ENCODE measurements around the gene PROM2.
"Not testable (repeated sequence)": the region's sequence is repeated elsewhere in the genome, so short reads cannot be mapped to it uniquely, and the experiment has no call there.

The PROM2 gene, protein sequence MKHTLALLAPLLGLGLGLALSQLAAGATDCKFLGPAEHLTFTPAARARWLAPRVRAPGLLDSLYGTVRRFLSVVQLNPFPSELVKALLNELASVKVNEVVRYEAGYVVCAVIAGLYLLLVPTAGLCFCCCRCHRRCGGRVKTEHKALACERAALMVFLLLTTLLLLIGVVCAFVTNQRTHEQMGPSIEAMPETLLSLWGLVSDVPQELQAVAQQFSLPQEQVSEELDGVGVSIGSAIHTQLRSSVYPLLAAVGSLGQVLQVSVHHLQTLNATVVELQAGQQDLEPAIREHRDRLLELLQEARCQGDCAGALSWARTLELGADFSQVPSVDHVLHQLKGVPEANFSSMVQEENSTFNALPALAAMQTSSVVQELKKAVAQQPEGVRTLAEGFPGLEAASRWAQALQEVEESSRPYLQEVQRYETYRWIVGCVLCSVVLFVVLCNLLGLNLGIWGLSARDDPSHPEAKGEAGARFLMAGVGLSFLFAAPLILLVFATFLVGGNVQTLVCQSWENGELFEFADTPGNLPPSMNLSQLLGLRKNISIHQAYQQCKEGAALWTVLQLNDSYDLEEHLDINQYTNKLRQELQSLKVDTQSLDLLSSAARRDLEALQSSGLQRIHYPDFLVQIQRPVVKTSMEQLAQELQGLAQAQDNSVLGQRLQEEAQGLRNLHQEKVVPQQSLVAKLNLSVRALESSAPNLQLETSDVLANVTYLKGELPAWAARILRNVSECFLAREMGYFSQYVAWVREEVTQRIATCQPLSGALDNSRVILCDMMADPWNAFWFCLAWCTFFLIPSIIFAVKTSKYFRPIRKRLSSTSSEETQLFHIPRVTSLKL

DNA sequence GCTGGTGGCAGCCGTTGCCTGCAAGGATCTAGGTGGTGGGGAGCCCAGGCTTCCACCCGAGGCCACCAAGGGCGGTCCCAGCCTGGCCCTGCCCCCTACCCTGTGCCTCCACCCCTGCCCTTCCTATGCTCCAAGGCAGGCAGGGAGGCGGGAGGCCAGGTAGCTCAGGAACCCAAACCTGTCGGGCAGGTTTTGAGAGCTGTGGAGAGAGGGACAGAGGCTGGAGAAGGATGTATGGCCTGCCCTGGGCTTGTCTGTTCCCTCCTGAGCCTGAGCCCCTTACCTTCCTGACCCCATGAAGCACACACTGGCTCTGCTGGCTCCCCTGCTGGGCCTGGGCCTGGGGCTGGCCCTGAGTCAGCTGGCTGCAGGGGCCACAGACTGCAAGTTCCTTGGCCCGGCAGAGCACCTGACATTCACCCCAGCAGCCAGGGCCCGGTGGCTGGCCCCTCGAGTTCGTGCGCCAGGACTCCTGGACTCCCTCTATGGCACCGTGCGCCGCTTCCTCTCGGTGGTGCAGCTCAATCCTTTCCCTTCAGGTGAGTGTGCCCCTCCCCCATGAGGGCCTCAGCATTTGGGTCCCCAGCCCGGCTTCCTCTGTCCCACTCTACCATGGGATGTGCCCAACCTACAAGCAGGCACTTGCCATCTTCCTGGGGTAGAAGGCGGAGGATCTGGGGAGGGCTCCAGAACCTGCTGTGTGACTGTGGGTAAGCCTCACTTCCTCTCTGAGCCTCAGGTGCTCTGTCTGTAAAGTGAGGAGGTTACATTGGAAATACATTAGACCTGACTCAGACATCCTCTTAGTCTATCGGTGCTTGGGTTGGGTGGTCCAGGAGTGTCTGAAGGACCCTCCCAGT, at the start of gene PROM2:
Gene PROM2 (plus strand): TSS at position 159 of the 860 bp plus-strand sequence. CDS start 137 bp downstream, at position 296.
- peak; percentile 60 for DNase-seq (ENCODE audit: low spot score)

DNA sequence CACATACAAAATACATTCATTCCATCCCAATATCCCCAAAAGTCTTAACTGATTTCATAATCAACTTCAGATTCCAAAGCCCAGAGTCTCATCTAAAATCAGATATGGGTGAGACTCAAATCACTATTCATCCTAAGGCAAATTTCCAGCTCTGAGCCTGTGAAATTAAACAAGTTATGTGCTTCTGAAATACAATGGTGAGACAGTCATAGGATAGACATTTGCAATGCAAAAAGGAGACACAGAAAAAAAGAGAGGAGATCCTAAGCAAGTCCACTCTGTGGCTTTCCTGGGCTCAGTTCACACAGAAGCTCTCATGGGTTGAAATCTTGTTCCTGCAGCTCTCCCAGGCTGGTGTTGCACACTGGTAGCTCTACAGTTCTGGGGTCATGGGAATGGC, 48.6 kb upstream of the PROM2 start:
- DNase-seq (ENCODE audit: low spot score), result no peak

DNA sequence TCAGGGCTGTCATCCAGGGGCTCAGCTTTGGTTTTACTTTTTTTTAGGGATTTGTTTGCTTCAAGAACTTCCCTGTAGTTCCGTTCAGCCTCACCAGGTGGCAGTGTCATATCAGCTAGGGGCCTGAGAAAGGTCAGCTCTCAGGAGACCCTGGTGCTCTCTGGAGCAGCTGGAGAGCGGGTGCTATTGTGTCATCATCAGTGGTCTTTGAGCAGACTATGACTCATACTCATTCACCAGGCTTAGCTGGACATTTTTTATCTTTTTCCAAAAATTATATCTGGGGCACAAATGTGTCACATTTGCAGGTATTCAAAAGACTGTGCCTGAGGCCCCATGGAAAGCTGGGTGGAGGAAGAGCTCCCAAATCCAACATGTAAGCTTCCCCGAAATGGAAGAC, 42.5 kb upstream of the PROM2 start:
- peak; percentile 84 for DNase-seq (ENCODE audit: low spot score)

DNA sequence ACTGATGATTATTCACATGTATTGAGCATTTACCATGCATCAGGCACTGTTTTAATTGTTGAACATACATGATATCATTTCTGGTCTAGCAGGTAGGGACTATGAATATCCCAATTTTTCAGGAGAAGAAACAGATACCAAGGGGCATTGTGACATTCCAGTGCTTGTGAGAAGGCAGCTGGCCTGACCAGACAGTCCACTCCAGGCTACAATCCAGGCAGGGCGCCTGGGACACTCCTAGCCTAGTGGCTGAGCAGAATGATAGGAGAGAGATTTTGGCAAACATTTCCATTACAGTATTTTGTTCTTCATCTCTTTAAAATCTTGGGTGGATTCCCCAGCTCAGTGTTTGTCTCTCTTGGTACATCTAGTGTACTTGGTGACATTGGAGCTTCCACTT, 42.0 kb upstream of the PROM2 start:
- no peak for DNase-seq (ENCODE audit: low spot score)

DNA sequence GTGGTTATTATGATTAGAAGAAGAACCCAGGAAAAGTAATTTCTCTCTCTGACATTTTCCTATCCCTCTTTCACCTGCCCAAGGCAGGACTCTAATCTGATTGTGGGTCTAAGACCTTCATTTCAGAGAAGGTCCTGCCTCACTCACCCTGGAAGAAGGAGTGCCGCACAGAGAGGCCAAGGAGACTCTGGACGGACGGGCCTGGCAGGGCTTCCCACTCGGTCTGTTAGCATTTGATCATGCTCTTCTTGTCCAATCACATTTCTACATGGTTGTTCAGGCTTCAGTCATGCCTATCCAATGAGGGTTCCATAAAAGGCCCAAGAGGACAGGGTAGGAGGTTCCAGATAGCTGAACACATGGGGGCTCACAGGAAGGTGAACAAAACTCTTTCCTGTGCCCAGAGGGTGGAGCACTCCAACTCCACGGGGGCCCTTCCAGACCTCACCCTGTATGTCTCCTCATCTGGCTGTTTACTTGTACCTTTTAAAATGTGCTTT, 39.9 kb upstream of the PROM2 start:
- DNase-seq (ENCODE audit: low spot score), result peak; percentile 81

DNA sequence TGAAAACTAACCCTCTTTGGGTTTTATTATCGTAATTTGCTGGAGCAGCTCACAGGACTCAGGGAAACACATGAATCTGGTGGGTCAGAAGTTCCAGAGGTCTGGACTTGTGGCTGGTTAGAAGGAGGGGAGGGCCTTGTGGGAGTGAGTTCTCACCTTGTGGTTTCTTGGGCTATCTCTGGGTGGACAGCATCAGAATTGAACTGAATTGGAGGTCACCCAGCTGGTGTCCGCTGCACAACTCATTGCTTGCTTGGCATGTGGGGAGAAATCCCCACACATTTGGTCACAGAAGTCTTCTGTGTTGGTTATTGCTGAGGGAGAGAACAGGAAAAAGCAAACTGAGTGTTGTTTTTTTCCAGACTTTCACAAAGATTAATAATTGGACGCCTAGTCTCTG, 39.4 kb upstream of the PROM2 start:
- DNase-seq (ENCODE audit: low spot score), result peak; percentile 74

DNA sequence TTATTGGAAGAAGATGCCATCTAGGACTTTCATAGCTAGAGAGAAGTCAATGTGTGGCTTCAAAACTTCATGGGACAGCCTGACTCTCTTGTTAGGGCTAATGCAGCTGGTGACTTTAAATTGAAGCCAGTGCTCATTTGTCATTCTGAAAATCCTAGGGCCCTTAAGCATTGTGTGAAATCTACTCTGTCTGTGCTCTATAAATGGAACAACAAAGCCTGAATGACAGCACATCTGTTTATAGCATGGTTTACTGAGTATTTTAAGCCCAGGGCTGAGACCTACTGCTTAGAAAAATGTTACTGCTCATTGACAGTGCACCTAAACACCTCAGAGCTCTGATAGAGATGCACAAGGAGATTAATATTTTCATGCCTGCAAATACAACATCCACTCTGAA, 36.1 kb upstream of the PROM2 start:
- no peak for DNase-seq (ENCODE audit: low spot score)

DNA sequence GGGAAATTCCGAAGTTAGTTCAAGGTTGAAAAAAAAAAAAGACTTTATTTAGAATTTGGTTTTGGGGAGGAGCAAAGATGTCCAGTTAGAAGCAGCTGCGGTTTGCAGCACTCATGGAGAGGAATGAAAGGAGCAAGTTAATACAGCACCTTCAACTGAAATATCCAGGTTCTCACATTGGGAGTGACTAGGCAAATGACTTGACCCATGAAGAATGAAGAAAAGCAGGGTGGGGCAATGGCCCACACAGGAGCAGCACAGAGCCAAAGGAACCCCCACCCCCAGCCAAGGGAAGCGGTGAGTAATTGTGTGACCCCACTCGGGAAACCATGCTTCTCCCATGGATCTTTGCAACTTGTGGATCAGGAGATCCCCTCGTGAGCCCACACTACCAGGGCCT, 34.2 kb upstream of the PROM2 start:
- DNase-seq (ENCODE audit: low spot score), result peak; percentile 32

DNA sequence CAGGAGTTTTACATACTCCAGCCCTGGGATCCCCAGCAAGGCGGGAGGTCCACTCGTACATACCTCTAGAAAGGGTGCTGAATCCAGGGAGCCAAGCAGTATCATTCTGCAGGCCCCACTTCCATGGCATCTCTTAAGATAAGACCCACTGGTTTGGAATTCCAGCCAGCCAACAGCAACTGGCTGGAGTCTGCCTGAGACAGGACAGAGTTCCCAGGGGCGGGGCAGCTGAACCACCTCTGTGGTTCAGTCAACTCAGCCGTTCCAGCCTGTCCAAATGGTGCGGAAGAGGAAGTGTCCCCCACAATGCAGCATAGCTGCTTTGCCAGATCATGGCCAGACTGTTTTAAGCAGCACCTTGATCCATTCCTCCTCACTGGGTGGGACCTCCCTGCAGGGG, 33.7 kb upstream of the PROM2 start:
- DNase-seq (ENCODE audit: low spot score), result no peak

DNA sequence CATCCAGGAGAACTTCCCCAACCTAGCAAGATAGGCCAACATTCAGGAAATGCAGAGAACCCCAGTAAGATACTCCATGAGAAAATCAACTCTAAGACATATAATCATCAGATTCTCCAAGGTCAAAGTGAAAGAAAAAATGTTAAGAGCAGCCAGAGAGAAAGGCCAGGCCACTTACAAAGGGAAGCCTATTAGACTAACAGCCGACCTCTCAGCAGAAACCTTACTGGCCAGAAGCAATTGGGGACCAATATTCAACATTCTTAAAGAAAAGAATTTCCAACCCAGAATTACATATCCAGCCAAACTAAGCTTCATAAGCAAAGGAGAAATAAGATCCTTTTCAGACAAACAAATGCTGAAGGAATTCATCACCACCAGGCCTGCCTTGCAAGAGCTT, 32.2 kb upstream of the PROM2 start:
- not testable (repeated sequence) for DNase-seq (ENCODE audit: low spot score)

DNA sequence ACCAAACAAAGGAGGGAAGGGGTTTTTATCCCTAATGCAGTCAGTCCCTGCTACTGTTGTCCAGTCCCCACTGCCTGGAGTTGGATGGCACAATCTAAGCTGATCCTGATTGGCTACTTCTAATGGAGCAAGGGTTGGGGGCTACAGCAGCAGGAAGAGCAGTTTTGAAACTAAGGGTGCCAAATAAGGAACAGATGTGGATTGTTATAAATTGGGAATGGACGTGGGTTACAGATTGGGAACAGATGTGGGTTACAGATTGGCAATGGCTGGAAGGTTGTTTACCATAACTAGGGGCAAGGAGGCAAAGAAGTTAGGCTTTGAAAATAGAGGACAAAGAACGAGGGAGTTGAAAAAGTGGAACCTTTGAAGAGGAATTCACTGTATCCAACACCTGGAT, 16.0 kb upstream of the PROM2 start:
- no peak for DNase-seq (ENCODE audit: low spot score)

DNA sequence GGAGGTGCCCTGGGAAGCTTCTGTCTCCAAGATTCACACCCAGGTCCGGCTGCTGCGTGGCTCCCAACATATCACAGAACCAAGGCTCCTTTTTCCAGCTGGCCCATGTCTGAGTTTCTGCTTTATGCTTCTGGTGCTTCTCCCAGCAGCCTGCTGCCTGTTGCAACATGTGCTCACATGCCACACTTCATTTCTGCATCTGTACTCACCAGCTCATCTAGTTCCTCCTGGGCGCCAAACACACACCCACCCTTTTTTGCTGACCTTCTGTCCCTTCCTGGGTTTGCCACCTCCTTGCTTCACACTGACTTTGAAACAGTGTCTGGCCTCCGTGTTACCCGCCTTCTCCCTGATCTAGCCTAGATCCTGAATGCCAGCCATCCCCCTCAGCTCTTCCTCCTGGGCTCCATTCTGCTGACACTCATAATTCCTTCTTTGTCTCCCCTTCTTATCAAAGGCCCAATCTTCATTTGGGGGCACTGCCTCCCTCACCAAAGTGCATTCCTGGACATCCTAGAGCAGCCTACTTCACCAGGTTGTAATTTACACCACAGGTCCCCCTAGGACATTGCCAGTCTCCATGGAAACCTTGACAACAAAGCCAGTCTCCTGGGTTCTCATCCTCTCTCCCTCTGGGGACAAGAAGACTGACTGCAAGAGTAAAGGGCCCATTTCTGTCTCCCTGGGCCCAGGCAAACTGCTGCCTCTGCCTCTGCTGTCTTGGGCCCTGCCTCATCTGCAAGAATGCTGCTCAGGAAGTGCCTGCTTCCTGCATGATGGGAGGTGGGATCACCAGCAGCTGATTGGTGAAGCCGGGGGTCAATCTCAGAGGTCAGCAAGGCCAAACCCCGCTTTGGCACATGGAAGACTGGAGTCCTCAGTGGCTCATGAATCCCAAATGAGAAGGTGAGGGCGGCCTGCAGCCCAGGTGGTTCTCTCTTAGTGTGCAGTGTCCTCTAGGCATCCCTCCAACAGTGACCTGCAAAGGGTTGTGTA, 13.9 kb upstream of the PROM2 start:
- DNase-seq (ENCODE audit: low spot score), result no peak

DNA sequence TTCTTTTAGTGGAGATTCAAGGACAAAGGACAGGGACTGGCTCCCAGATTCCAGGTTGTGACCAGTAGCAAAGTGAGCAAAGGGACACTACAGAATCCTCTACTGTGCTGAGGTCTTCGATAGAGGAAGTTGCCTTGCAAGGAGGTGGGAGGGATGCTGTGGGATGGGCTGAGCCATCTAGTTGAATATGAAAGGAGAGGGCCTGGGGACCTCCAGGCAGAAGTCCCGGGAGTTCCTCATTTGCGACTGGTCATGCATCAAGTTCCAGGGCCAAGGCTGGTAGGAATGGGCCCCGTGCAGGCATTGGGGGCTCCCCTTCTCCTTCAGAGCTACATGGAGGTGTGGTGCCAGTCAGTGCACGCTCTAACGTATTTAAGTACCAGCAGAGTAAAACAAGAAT, 12.6 kb upstream of the PROM2 start:
- no peak for DNase-seq (ENCODE audit: low spot score)

DNA sequence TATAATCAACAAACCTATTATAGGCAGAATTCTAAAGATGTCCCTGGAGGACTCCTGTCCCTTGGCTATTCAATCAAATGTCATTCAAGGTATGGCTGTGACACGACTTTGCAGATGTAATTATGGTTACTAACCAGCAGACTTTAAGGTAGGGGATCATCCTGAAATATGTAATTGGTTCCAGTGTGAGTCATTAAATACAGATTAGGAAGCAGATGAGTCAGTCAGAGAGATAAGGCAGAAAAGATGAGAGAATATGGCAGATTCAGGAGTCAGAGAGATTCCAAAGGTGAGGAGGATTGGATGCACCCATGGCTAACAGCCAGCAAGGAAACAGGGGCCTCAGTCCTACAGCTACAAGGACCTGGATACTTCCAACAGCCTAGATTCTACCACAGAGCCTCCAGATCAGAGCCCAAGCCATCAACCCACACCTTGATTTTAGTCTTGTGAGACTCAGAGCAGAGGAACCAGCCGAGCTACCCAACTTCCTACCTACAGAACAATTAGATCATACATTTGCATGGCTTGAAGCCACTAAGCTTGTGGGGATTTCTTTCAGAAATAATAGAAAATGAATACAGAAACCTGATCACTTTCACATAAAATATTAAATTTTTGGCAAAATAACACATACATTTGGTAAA, 11.2 kb upstream of the PROM2 start:
- no peak for DNase-seq (ENCODE audit: low spot score)

DNA sequence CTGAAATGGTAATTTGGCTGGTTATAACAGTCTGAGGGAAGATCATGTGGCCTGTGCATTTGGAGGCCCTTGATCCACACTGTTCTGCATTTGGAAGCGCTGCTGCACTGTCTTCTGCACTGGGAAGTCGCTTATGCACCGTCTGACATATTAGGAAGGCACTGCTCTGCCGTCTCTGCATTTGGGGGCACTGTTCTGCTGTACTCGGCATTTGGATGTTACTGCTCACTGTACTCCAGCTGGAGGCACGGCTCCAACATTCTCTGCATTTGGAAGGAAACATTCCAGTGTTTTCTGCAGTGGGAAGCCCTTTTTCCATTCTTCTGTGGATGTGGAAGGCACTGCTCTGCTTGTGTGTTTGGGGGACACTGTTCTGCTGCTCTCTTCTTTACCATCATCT, 9.6 kb upstream of the PROM2 start:
- no peak for DNase-seq (ENCODE audit: low spot score)

DNA sequence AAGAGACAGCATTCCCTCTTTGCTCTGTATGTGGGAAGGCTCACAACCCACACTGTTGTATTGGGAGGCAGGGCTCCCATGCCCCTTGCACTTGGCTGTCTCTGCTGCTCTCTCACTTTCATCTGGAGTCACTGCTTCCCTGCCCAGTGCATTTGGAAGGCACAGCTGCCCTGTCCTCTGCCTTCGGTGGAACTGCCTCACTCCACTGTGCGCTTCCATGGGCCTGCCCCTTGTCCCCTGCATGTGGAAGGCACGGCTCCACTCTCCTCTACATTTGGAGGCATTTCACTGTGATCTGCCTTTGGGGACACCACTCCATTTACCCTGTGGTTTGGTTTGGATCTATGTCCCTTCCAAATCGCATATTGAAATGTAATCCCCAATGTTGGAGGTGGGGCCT, 9.1 kb upstream of the PROM2 start:
- no peak for DNase-seq (ENCODE audit: low spot score)

DNA sequence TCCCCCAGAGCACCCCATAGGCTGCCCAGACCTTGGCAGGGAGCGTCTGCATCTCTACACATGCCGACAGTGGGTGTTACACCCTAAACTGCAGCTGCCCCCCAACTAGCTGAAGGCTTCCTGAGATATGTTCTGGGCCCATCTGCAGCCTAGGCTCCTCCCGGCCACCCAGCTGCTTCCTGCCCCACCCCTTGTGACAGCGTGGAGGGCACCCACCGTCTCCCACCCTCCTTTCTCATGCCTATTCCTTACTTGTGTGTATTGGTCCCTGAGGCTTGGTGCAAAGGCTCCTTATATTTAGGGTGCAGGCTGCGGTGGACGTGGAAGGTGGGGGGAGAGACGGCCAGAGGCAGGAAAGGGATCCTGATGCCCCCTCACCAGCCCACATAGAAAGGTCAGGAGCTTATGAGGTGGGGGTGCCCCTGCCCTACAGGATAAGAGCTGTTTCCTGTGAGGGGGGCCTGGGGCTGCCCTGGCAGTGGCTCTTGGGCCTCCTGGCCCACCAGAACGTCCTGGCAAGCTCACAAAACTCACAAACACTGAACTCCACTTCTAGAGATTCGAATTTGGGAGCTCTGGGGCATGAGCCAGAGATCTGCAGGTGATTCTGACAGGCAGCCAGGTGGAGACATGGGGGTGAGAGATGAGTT, 7.3 kb upstream of the PROM2 start:
- no peak for DNase-seq (ENCODE audit: low spot score)

DNA sequence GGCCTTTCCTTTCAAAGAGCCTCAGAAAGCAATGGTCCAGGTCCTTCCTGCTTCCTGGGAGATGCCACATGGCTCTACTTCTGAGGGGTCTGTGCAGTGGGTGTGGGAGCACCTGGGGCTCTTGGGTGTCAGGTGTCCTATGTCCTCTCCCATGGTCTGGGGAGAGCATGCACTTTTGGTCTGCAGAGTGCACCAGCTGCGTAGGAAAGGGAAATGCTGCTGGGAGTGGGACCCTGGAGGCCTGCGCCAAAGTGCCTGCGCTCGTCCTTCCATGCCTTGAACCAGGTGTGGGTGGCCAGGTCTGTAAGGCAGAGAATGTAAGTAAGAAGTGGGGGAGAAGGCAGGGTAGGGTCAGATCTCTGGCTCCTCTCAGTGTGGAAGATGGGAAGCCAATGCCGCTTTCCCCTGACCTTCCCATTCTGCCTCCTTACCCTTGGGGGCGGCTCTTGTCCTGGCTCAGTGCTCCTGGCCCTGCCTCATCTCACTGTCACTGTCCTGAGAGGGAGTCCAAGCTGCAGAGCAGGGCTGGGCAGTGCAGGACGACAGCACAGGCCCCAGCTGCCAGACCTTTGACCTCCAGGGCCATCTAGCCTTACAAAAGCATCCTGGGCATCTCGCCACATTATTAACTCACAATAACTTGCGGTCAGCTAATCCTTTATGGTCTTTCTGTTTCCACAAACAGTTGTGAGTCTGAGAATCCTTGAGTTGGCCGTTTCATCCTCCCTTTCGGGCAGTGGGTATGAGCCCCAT, 6.6 kb upstream of the PROM2 start:
- no peak for DNase-seq (ENCODE audit: low spot score)
